ENCODE measurements around the gene STPG1. TPM values are rescaled to one million over a fixed set of nuclear protein-coding genes. Genes with fewer than 3 reads are reported as not detected.

STPG1 gene
- total RNA-seq, 2 donors from 2014 or later = 17.6 to 24.7 TPM

- intact Hi-C loops (cut with DNase I, micrococcal nuclease) = no loop called here
- DNase-seq (no peak), ATAC-seq (peak; percentile 52)
These were observed 31.4 kb downstream of the STPG1 start for GRCh38 chr1:24382165-24382577.

GRCh38 chr1:24381256-24381655 lies 32.3 kb downstream of the STPG1 start:
- no peak for DNase-seq
- intact Hi-C loops (cut with DNase I, micrococcal nuclease) = no loop called here
- ATAC-seq = peak; percentile 82

- ATAC-seq = no peak
- intact Hi-C loops (cut with DNase I, micrococcal nuclease) = no loop called here
- no peak for DNase-seq
These were observed 33.1 kb downstream of the STPG1 start for GRCh38 chr1:24380508-24380907.

GRCh38 chr1:24379733-24380315 lies 33.8 kb downstream of the STPG1 start:
- DNase-seq = no peak
- ATAC-seq = no peak
- intact Hi-C loops (cut with DNase I, micrococcal nuclease) = no loop called here

GRCh38 chr1:24374891-24375786 lies 38.4 kb downstream of the STPG1 start:
- ATAC-seq (peak; percentile 60), DNase-seq (no peak)
- intact Hi-C loops (cut with DNase I, micrococcal nuclease) = no loop called here

- ATAC-seq (no peak), DNase-seq (no peak)
- intact Hi-C loops (cut with DNase I, micrococcal nuclease) = no loop called here
These were observed 39.9 kb downstream of the STPG1 start for GRCh38 chr1:24373710-24374109.

GRCh38 chr1:24373044-24373443 lies 40.5 kb downstream of the STPG1 start:
- ATAC-seq (no peak), DNase-seq (no peak)
- intact Hi-C loops (cut with DNase I, micrococcal nuclease) = no loop called here

- intact Hi-C loops (cut with DNase I, micrococcal nuclease) = no loop called here
- DNase-seq (no peak), ATAC-seq (no peak)
These were observed 43.8 kb downstream of the STPG1 start for GRCh38 chr1:24369801-24370200.

GRCh38 chr1:24369199-24369598 lies 44.4 kb downstream of the STPG1 start:
- ATAC-seq (no peak), DNase-seq (no peak)
- intact Hi-C loops (cut with DNase I, micrococcal nuclease) = no loop called here

- DNase-seq (no peak), ATAC-seq (no peak)
- intact Hi-C loops (cut with DNase I, micrococcal nuclease) = no loop called here
These were observed 46.9 kb downstream of the STPG1 start for GRCh38 chr1:24366707-24367106.

GRCh38 chr1:24364975-24365678 lies 48.5 kb downstream of the STPG1 start:
- peak in 1 of 2 donors; percentile 28 for DNase-seq
- intact Hi-C loops (cut with DNase I, micrococcal nuclease) = no loop called here
- ATAC-seq = peak; percentile 51

GRCh38 chr1:24364605-24364974 lies 49.0 kb downstream of the STPG1 start:
- intact Hi-C loops (cut with DNase I, micrococcal nuclease) = no loop called here
- ATAC-seq (peak; percentile 96), DNase-seq (peak; percentile 63 to 73)

GRCh38 chr1:24363994-24364393 lies 49.6 kb downstream of the STPG1 start:
- intact Hi-C loops (cut with DNase I, micrococcal nuclease) = no loop called here
- DNase-seq (no peak), ATAC-seq (no peak)

GRCh38 chr1:24362982-24363614 lies 50.5 kb downstream of the STPG1 start:
- no peak for ATAC-seq
- no peak for DNase-seq
- intact Hi-C loops (cut with DNase I, micrococcal nuclease) = no loop called here

GRCh38 chr1:24362396-24362795 lies 51.2 kb downstream of the STPG1 start:
- no peak for DNase-seq
- no peak for ATAC-seq
- intact Hi-C loops (cut with DNase I, micrococcal nuclease) = no loop called here

GRCh38 chr1:24361811-24362210 lies 51.8 kb downstream of the STPG1 start:
- intact Hi-C loops (cut with DNase I, micrococcal nuclease) = no loop called here
- ATAC-seq = no peak
- DNase-seq = no peak

GRCh38 chr1:24360681-24361080 lies 52.9 kb downstream of the STPG1 start:
- intact Hi-C loops (cut with DNase I, micrococcal nuclease) = no loop called here
- DNase-seq = no peak
- no peak for ATAC-seq

- DNase-seq = no peak
- ATAC-seq = no peak
- intact Hi-C loops (cut with DNase I, micrococcal nuclease) = no loop called here
These were observed 56.5 kb downstream of the STPG1 start for GRCh38 chr1:24357038-24357437.

- intact Hi-C loops (cut with DNase I, micrococcal nuclease) = no loop called here
- ATAC-seq = no peak
These were observed 58.1 kb downstream of the STPG1 start for GRCh38 chr1:24355466-24355865.

More at GRCh38 chr1:24355466-24355865, 58.1 kb downstream of the STPG1 start:
- DNase-seq = no peak

All from left colon (tissue), 2 donors.